ENCODE measurements around the gene VOPP1.

DNA sequence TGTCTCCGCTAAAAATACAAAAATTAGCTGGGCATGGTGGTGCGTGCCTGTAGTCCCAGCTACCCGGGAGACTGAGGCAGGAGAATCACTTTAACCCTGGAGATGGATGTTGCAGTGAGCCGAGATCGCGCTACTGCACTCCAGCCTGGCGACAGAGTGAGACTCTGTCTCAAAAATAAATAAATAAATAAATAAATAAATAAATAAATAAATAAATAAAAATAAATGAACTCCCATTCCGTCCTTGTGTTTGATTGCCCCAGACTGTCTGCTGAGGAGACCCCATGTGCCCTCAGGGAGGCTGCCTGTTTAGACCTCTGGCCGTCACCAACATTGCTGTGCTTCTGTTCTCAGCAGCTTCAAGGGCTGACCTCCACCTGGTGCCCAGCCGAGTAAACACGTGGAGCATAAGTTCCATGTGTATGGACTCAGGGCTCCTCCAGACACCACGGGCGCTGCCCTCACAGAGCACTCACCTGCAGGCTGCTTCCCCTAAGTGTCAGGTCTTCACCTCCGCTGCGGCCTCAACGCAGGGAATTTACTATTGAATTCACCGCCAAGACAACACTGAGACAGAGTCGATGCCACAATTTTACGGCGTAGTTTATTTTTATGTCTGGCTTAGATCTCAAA is 32.0 kb downstream of the VOPP1 start:
- TF ChIP-seq, protein P1, sequence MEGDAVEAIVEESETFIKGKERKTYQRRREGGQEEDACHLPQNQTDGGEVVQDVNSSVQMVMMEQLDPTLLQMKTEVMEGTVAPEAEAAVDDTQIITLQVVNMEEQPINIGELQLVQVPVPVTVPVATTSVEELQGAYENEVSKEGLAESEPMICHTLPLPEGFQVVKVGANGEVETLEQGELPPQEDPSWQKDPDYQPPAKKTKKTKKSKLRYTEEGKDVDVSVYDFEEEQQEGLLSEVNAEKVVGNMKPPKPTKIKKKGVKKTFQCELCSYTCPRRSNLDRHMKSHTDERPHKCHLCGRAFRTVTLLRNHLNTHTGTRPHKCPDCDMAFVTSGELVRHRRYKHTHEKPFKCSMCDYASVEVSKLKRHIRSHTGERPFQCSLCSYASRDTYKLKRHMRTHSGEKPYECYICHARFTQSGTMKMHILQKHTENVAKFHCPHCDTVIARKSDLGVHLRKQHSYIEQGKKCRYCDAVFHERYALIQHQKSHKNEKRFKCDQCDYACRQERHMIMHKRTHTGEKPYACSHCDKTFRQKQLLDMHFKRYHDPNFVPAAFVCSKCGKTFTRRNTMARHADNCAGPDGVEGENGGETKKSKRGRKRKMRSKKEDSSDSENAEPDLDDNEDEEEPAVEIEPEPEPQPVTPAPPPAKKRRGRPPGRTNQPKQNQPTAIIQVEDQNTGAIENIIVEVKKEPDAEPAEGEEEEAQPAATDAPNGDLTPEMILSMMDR (IDR thresholded peaks at IDR 0.05), result no peak
- TF ChIP-seq ZFX (IDR thresholded peaks at IDR 0.05; ENCODE audit: borderline replicate concordance), result no peak

Measured in 22Rv1 (cell line).